Fibroblast of mammary gland (primary cell): ENCODE data around the gene KDM2B.
A peak's percentile ranks its signal among the peaks of the same experiment; 100 is the strongest.

Source experiments
- DNase-seq: peaks from one replicate; pipeline ENCODE4 v3.0.0-alpha.2; 2010; ENCODE audit warnings: low read depth
- H3K4me3 ChIP-seq: 2 replicates; pipeline ENCODE4 v1.5.1; 2011; ENCODE audit warnings: low read depth, mild to moderate bottlenecking, low read length, moderate library complexity; ENCODE audit not compliant: control insufficient read depth
- TF ChIP-seq, protein P1 (sequence below): conservative IDR thresholded peaks from 2 replicates; pipeline ENCODE4 v1.5.1; 2011; ENCODE audit warnings: low read depth, low read length, inconsistent platforms; ENCODE audit not compliant: control insufficient read depth, insufficient read depth

The KDM2B gene

DNA sequence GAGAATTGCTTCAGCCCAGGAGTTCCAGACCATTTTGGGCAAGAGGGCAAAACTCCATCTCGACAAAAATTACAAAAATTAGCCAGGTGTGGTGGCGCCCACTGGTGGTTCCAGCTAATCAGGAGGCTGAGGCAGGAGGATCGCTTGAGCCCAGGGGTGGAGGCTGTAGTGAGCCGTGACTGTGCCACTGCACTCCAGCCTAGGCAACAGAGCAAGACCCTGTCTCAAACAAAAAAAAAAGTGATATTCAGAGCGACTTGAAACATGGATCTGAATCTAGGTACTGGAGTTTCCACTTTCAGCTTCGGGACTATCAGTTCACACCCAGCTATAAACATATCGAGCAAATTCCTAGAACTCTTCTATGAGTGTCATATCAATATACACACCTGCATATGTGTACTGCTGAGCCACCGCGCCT is 197.2 kb downstream of the KDM2B start:
- DNase-seq: no peak
- TF ChIP-seq, protein P1, sequence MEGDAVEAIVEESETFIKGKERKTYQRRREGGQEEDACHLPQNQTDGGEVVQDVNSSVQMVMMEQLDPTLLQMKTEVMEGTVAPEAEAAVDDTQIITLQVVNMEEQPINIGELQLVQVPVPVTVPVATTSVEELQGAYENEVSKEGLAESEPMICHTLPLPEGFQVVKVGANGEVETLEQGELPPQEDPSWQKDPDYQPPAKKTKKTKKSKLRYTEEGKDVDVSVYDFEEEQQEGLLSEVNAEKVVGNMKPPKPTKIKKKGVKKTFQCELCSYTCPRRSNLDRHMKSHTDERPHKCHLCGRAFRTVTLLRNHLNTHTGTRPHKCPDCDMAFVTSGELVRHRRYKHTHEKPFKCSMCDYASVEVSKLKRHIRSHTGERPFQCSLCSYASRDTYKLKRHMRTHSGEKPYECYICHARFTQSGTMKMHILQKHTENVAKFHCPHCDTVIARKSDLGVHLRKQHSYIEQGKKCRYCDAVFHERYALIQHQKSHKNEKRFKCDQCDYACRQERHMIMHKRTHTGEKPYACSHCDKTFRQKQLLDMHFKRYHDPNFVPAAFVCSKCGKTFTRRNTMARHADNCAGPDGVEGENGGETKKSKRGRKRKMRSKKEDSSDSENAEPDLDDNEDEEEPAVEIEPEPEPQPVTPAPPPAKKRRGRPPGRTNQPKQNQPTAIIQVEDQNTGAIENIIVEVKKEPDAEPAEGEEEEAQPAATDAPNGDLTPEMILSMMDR: peak; percentile 6
- no peak overlapping the region for H3K4me3 ChIP-seq

DNA sequence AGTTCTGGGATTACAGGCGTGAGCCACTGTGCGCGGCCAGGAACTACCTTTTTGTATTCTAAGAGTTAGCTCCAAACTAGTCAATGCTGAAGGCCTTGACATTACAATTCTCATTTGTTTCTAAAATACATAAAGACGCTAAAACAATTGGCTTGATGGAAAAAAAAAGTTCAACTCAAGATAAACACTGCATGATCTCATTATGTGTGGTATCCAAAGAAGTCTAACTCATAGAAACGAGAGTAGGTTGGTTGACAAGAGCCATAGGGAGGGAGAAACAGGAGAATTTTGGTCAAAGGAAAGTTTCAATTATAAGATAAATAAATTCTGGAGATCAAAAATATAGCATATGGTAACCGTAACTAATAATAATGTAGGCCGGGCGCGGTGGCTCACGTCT is 200.9 kb downstream of the KDM2B start:
- TF ChIP-seq, protein P1: no peak
- H3K4me3 ChIP-seq: no peak overlapping the region
- no peak for DNase-seq
